Astrocyte of the spinal cord (primary cell): Measurements from ENCODE around the gene CRACDL.
"Not testable (repeated sequence)": the region's sequence is repeated elsewhere in the genome, so short reads cannot be mapped to it uniquely, and the experiment has no call there.

Source experiments
- DNase-seq: peaks from one replicate; pipeline ENCODE4 v3.0.0; 2011; ENCODE audit warnings: low read depth, low spot score
- H3K4me3 ChIP-seq: 2 replicates; pipeline ENCODE4 v1.5.1; 2011; ENCODE audit warnings: low read depth, mild to moderate bottlenecking, low read length, moderate library complexity
- in situ Hi-C: cut with HindIII; loops from 2 replicates; pipeline ENCODE4 v1.10.0; 2017; ENCODE audit warnings: low sequenced_read_pairs
- TF ChIP-seq, protein P1 (sequence below): IDR thresholded peaks from 2 replicates; pipeline ENCODE4 v1.5.1; 2012; ENCODE audit warnings: low read depth, mild to moderate bottlenecking, low read length, inconsistent platforms

Gene CRACDL

DNA sequence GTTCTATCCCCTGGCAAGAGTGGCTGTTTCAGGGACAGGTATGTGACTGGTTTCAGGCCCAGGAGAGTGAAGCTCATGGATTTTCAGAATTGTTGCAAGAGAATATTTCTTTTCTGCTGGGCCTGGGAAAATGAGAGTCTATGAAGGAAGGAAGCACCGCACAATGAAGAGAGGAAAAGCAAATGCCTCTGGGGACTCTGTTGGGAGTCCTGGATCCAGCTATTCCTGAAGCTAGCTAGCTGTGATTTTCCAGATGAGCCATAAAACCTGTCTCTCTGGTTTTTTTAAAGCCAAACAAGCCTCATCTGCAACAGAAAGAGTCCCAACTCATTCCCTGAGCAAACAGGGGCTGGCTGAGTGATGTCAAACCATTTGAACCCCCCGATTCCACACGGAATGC lies 53.7 kb downstream of the CRACDL start:
- TF ChIP-seq, protein P1, sequence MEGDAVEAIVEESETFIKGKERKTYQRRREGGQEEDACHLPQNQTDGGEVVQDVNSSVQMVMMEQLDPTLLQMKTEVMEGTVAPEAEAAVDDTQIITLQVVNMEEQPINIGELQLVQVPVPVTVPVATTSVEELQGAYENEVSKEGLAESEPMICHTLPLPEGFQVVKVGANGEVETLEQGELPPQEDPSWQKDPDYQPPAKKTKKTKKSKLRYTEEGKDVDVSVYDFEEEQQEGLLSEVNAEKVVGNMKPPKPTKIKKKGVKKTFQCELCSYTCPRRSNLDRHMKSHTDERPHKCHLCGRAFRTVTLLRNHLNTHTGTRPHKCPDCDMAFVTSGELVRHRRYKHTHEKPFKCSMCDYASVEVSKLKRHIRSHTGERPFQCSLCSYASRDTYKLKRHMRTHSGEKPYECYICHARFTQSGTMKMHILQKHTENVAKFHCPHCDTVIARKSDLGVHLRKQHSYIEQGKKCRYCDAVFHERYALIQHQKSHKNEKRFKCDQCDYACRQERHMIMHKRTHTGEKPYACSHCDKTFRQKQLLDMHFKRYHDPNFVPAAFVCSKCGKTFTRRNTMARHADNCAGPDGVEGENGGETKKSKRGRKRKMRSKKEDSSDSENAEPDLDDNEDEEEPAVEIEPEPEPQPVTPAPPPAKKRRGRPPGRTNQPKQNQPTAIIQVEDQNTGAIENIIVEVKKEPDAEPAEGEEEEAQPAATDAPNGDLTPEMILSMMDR: no peak
- no peak overlapping the region for H3K4me3 ChIP-seq
- in situ Hi-C loops: no loop called here
- DNase-seq: no peak

DNA sequence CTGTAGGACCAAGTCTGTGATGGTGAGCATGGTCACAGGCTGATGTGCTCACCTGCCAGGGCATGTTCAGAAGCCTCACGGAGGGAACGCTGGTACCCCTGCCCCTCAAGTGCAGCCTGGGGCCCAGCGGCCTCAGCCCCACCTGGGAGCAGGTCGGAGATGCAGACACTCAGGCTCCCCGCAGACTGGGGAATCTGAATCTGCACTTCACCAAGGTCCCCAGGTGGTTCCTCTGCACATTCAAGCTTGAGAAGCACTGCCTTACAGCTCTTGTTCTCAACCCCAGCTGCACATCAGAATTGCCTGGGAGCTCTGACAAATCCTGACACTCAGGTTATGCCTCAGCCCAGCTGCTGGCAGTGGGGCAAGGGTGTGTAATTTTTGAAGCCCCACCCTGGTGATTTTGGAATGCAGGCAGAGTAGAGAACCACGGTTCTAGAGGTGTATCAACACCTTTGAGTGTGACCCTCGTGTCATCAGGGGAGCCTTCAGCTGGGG lies 54.8 kb downstream of the CRACDL start:
- in situ Hi-C loops: no loop called here
- no peak overlapping the region for H3K4me3 ChIP-seq
- DNase-seq: no peak
- TF ChIP-seq, protein P1: no peak

DNA sequence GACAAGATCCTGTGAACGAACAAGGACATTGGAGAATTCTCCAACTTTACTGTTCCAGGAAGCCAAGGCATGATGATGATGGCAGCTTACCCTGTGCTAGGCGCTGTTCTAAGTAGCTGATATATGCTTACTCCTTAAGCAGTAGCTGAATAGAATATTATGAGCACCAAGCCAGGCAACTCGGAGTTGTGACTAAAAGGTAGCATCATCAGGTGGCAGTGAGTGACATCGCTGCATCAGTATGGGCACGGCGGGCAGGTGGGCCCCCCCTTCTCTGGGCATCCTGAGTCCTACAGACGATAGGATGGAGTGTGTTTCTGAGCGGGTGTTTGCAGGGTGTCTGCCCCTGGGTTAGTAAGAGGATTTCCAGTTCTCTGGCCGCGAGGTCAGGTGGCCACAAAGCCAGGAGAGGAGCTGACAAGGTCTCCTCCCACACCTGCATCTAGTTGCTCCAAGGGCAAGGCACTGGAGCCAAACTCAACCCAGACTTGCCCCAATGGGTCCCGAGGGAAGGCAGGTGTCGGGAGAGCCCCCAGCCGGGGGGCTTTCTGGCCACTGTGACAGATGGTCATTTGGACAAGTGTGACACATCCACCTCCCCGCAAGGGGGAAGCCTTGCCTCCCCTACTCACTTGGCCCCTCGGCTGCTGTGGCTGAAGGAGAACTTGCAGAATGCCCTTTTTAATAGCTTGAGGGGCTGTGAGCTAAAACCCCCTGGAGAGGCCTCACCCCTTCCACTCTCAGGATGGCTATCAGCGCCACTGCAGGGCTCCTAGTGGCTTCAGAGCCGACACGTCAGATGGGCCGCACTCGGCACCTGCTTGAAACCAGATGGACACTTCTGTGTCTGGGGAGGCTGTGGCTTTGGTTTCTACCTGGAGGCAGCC lies 55.5 kb downstream of the CRACDL start:
- TF ChIP-seq, protein P1: no peak
- in situ Hi-C loops: no loop called here
- no peak for DNase-seq
- no peak overlapping the region for H3K4me3 ChIP-seq

DNA sequence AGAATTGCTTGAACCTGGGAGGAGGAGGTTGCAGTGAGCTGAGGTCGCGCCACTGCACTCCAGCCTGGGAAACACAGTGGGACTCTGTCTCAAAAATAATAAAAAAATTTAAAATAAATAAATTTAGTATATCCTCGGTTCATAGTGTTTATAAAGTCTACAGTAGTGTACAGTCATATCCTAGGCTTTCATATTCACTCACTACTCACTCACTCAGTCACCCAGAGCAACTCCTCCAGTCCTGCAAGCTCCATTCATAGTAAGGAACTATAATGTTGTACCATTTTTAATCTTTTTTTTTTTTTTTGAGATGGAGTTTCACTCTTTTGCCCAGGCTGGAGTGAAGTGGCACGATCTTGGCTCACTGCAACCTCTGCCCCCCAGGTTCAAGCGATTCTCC lies 58.4 kb downstream of the CRACDL start:
- H3K4me3 ChIP-seq, DNase-seq, in situ Hi-C loops: not testable (repeated sequence)

DNA sequence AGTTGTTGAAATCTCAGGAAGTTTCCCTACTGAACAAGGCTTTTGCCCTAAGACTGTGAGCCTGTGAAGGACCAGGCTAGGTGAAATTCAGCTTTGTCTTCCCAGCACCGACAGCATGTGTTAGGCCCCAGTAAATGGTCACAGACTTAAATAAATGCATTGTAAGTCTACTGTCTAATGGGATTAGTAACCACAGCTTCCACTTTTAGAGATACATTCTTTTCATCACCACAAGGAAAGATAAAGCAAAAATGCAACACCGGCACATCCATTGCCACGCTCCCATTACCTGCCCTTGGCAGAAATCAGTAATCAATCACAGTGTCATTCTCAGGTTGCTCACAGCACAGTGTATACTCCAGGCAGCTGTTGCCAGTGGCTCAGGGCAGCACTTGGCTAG lies 59.3 kb downstream of the CRACDL start:
- in situ Hi-C loops: no loop called here
- DNase-seq: no peak
- no peak overlapping the region for H3K4me3 ChIP-seq
- TF ChIP-seq, protein P1: no peak

DNA sequence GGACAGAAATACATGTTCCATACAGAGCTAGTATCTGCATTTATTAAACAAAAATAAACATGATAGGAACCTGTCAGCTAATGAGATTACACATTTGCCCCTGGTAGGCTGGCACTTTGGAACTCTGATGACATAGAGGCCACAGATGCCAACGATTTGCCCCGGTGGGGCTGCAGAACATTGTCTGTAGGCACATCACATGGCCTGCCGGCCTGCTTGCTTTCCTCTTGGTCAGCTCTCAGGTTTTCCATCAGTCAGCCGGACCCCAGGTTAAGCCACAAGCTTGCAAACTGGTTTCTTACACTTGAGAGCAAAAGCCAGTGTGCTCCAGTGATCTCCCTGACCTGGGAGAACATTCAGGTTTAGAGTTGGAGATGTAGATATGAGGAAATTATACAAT lies 60.3 kb downstream of the CRACDL start:
- TF ChIP-seq, protein P1: no peak
- H3K4me3 ChIP-seq: no peak overlapping the region
- in situ Hi-C loops: no loop called here
- no peak for DNase-seq

DNA sequence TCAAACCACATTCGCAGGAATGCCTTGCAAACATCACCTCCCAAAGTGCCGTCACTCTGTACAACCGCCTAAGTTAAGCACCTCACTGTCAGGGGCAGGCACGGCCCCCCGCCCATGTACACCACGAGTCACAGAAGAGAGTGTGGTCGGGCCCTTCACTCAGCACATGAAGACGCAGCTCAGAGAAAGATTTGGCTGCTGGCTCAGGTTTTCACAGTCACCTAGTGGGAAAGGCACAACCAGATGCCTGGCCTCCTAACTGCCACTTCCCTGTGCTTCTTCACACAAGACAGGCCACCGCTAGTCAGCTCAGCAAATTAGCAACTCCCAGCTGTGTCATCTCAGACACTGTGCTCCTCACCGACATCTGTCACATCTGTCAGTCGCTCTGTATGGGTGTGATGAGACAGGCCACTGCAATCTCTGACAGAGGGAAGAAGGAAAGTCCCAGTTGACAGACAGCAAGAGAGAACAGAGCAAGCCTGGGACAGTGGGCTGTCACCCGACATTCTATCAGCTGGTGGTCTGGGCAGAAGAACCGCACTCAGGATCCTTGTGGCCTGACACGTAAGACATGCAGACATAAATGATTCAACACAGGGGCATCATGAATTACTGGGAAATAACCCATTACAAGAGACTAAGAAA lies 60.8 kb downstream of the CRACDL start:
- TF ChIP-seq, protein P1: no peak
- in situ Hi-C loops: no loop called here
- no peak overlapping the region for H3K4me3 ChIP-seq
- no peak for DNase-seq
